Colonic mucosa (tissue), 4 donors: ENCODE measurements around the gene BMAL1. TPM values are rescaled to one million over a fixed set of nuclear protein-coding genes. Genes with fewer than 3 reads are reported as not detected.

Experiments
- DNase-seq: peaks from one replicate; pipeline ENCODE4 v3.0.0-alpha.2; 2020
- H3K27ac ChIP-seq: fragments of 200-600 bp; one replicate; pipeline ENCODE4 v1.8.0; 2021
- H3K27me3 ChIP-seq: fragments of 200-600 bp; one replicate; pipeline ENCODE4 v1.8.0; 2021
- H3K36me3 ChIP-seq: fragments of 200-600 bp; one replicate; pipeline ENCODE4 v1.8.0; 2021
- H3K4me1 ChIP-seq: fragments of 200-600 bp; one replicate; pipeline ENCODE4 v1.8.0; 2021; ENCODE audit warnings: mild to moderate bottlenecking
- H3K4me3 ChIP-seq: fragments of 200-600 bp; one replicate; pipeline ENCODE4 v1.8.0; 2021
- H3K9ac ChIP-seq, 2 donors: one replicate each; pipeline ENCODE4 v1.7.0; 2013; ENCODE audit warnings: control low read depth in 2 of 2, low read depth in 2 of 2, low read length in 2 of 2
- H3K9me3 ChIP-seq: fragments of 200-600 bp; one replicate; pipeline ENCODE4 v1.8.0; 2021
- CTCF ChIP-seq: fragments of 200-600 bp; IDR thresholded peaks from one replicate; pipeline ENCODE4 v1.8.0; 2022; ENCODE audit warnings: antibody characterized with exemption, mild to moderate bottlenecking
- intact Hi-C: fragments of 100-400 bp; cut with DNase I; formaldehyde crosslinking; loops from one replicate; pipeline ENCODE4 v1.14.1; 2022
- total RNA-seq, 2 donors: library from RNA; stranded (reverse); fragmentation: NEBNext Ultra II Directional in 1 of 2; extraction: Animal tissue kit (Norgen Biotek cat#: 25700) in 1 of 2; gene quantifications; one replicate each; pipeline ENCODE4 v1.2.1, GENCODE V29; 2021
- donor health status: healthy.
- donor health status: DM: no; HTN: no; CAD: no.
- donor health status: DM: no; HTN: no; CAD: no.

BMAL1 gene
- total RNA-seq, 2 donors from 2014 or later: 10.0 to 14.6 TPM

- H3K36me3 ChIP-seq: no peaks in the 10 kb centered on the region
- H3K27me3 ChIP-seq: no peaks in the 10 kb centered on the region
- no peak overlapping the region for H3K9ac ChIP-seq
- H3K4me1 ChIP-seq: no peaks in the 10 kb centered on the region
- no peaks in the 10 kb centered on the region for H3K9me3 ChIP-seq
- intact Hi-C loops: loop anchor here (10.0 kb wide), 1 partner anchor 380 kb away; no protein-coding TSS in a partner anchor
- H3K27ac ChIP-seq: no peak overlapping the region
- no peak overlapping the region for H3K4me3 ChIP-seq
- TF ChIP-seq CTCF: no peak
- no peak for DNase-seq
These were observed 67.2 kb downstream of the BMAL1 start for GRCh38 chr11:13344818-13345217.

GRCh38 chr11:13346470-13346869, 68.9 kb downstream of the BMAL1 start:
- intact Hi-C loops: loop anchor here (10.0 kb wide), 1 partner anchor 382 kb away; no protein-coding TSS in a partner anchor
- DNase-seq: no peak
- Histone ChIP-seq H3K27me3 (no peaks in the 10 kb centered on the region), H3K4me3 (no peak overlapping the region), H3K9me3 (no peaks in the 10 kb centered on the region), H3K27ac (no peak overlapping the region), H3K4me1 (no peaks in the 10 kb centered on the region), H3K36me3 (no peaks in the 10 kb centered on the region), H3K9ac (no peak overlapping the region)
- TF ChIP-seq CTCF: no peak

- no peaks in the 10 kb centered on the region for H3K4me1 ChIP-seq
- H3K9me3 ChIP-seq: no peaks in the 10 kb centered on the region
- H3K9ac ChIP-seq: no peak overlapping the region
- no peak overlapping the region for H3K4me3 ChIP-seq
- intact Hi-C loops: loop anchor here (10.0 kb wide), 1 partner anchor 383 kb away; no protein-coding TSS in a partner anchor
- no peak for DNase-seq
- H3K27me3 ChIP-seq: no peaks in the 10 kb centered on the region
- no peak for TF ChIP-seq CTCF
- no peaks in the 10 kb centered on the region for H3K36me3 ChIP-seq
- H3K27ac ChIP-seq: no peak overlapping the region
These were observed 70.3 kb downstream of the BMAL1 start for GRCh38 chr11:13347901-13348300.

GRCh38 chr11:13348305-13348704, 70.7 kb downstream of the BMAL1 start:
- H3K27ac ChIP-seq: no peak overlapping the region
- H3K36me3 ChIP-seq: no peaks in the 10 kb centered on the region
- no peak for DNase-seq
- H3K9me3 ChIP-seq: no peaks in the 10 kb centered on the region
- H3K4me3 ChIP-seq: no peak overlapping the region
- intact Hi-C loops: loop anchor here (10.0 kb wide), 1 partner anchor 384 kb away; no protein-coding TSS in a partner anchor
- H3K9ac ChIP-seq: no peak overlapping the region
- no peaks in the 10 kb centered on the region for H3K27me3 ChIP-seq
- no peak for TF ChIP-seq CTCF
- H3K4me1 ChIP-seq: no peaks in the 10 kb centered on the region

GRCh38 chr11:13349046-13349445, 71.5 kb downstream of the BMAL1 start:
- Histone ChIP-seq H3K27me3 (no peaks in the 10 kb centered on the region), H3K9ac (no peak overlapping the region), H3K27ac (no peak overlapping the region), H3K36me3 (no peaks in the 10 kb centered on the region), H3K4me1 (no peaks in the 10 kb centered on the region), H3K9me3 (no peaks in the 10 kb centered on the region), H3K4me3 (no peak overlapping the region)
- TF ChIP-seq CTCF: no peak
- intact Hi-C loops: loop anchor here (10.0 kb wide), 1 partner anchor 384 kb away; no protein-coding TSS in a partner anchor
- DNase-seq: no peak
